Large intestine (tissue), 3 donors: ENCODE measurements around the gene PLSCR4. TPM values are rescaled to one million over a fixed set of nuclear protein-coding genes. Genes with fewer than 3 reads are reported as not detected.
"Not testable (repeated sequence)": the region's sequence is repeated elsewhere in the genome, so short reads cannot be mapped to it uniquely, and the experiment has no call there.

Source experiments
- DNase-seq, 2 donors: peaks; one replicate each; pipeline versions ENCODE4 v3.0.0 to v3.0.0-alpha.2; 2013
- H3K27ac ChIP-seq: one replicate; pipeline ENCODE4 v1.5.1; 2013; ENCODE audit warnings: low read length
- H3K27me3 ChIP-seq: 2 replicates; pipeline ENCODE4 v1.6.1; 2013; ENCODE audit warnings: low read length; ENCODE audit not compliant: control insufficient read depth, insufficient read depth
- H3K36me3 ChIP-seq: 2 replicates; pipeline ENCODE4 v1.6.1; 2013; ENCODE audit warnings: low read length; ENCODE audit not compliant: control insufficient read depth, insufficient read depth
- H3K4me1 ChIP-seq: one replicate; pipeline ENCODE4 v1.6.1; 2013; ENCODE audit warnings: low read length; ENCODE audit not compliant: control insufficient read depth, insufficient read depth
- H3K4me3 ChIP-seq: one replicate; pipeline ENCODE4 v1.5.1; 2013; ENCODE audit warnings: low read length
- H3K9me3 ChIP-seq: one replicate; pipeline ENCODE4 v1.6.1; 2013; ENCODE audit warnings: mild to moderate bottlenecking, low read depth, low read length, moderate library complexity; ENCODE audit not compliant: control insufficient read depth
- WGBS: methylation state at CpG from one replicate; pipeline ENCODE4 v1.1.5; 2013; ENCODE audit warnings: low lambda C conversion rate; ENCODE audit not compliant: insufficient coverage; 5-methylcytosine and 5-hydroxymethylcytosine counted together
- polyA plus RNA-seq: library from polyadenylated mRNA; unstranded; fragments of 120-200 nt; gene quantifications from one replicate; pipeline ENCODE4 v1.2.1, GENCODE V29; 2013

PLSCR4 gene
- polyA plus RNA-seq, 1 donor = 38.8 TPM

- Histone ChIP-seq H3K9me3 (no peaks in the 10 kb centered on the region), H3K4me1 (peaks cover 9% of the 10 kb centered on the region), H3K27me3 (no peaks in the 10 kb centered on the region), H3K27ac (no peak overlapping the region), H3K4me3 (no peak overlapping the region), H3K36me3 (no peaks in the 10 kb centered on the region)
- WGBS = 95% methylated on average over 4 of the region's 6 CpGs
- no peak for DNase-seq
Observed at GRCh38 chr3:146273721-146274407, 23.0 kb upstream of the PLSCR4 start.

GRCh38 chr3:146271180-146271579 is 20.3 kb upstream of the PLSCR4 start:
- Histone ChIP-seq H3K4me1 (no peaks in the 10 kb centered on the region), H3K4me3 (no peak overlapping the region), H3K9me3 (no peaks in the 10 kb centered on the region), H3K36me3 (no peaks in the 10 kb centered on the region), H3K27me3 (no peaks in the 10 kb centered on the region), H3K27ac (no peak overlapping the region)
- no peak for DNase-seq

DNA sequence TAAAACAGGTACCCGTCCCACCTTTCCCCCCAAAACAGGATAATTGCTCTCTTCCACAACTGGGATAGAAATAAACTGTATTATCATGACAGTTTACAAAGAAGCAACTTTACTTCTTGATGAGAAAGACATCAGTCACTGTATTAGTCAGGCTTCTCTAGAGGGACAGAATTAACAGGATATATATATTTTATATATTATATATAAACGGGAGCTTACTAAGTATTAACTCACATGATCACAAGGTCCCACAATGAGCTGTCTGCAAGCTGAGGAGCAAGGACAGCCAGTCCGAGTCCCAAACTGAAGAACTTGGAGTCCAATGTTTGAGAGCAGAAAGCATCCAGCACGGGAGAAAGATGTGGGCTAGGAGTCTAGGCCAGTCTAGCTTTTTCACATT is 18.4 kb upstream of the PLSCR4 start:
- Histone ChIP-seq H3K4me1 (no peaks in the 10 kb centered on the region), H3K27me3 (no peaks in the 10 kb centered on the region), H3K36me3 (no peaks in the 10 kb centered on the region), H3K4me3 (no peak overlapping the region), H3K9me3 (no peaks in the 10 kb centered on the region), H3K27ac (no peak overlapping the region)
- no peak for DNase-seq
- 100% methylated on average over 2 of the region's 4 CpGs for WGBS

- H3K9me3 ChIP-seq = no peaks in the 10 kb centered on the region
- DNase-seq = no peak
- H3K36me3 ChIP-seq = no peaks in the 10 kb centered on the region
- H3K27me3 ChIP-seq = no peaks in the 10 kb centered on the region
- WGBS = 100% methylated on average over 1 of the region's 6 CpGs
- no peak overlapping the region for H3K4me3 ChIP-seq
- no peaks in the 10 kb centered on the region for H3K4me1 ChIP-seq
- H3K27ac ChIP-seq = no peak overlapping the region
Observed at GRCh38 chr3:146268535-146269219, 17.8 kb upstream of the PLSCR4 start.

DNA sequence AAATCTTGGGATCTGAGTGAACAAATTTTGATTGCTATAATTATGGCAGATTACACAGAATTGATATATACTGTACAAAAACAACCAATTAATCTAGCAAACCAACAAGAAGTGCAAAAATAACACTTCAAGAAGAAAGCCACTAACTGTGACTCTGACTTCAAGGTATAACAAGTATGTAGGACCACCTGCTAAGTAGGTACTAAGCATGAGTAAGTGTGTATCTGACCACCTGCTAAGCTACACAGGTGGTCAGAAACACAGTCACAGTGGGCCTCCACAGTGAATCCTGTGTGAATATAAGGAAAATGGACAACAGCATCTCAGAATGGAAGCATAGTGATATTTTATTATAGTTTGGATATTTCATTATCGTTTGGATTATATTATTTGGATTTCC is 14.8 kb upstream of the PLSCR4 start:
- Histone ChIP-seq H3K4me3 (no peak overlapping the region), H3K27ac (no peak overlapping the region), H3K4me1 (no peaks in the 10 kb centered on the region), H3K36me3 (no peaks in the 10 kb centered on the region), H3K27me3 (no peaks in the 10 kb centered on the region), H3K9me3 (no peaks in the 10 kb centered on the region)
- 75% methylated on average over 1 of the region's 1 CpG for WGBS
- no peak for DNase-seq

DNA sequence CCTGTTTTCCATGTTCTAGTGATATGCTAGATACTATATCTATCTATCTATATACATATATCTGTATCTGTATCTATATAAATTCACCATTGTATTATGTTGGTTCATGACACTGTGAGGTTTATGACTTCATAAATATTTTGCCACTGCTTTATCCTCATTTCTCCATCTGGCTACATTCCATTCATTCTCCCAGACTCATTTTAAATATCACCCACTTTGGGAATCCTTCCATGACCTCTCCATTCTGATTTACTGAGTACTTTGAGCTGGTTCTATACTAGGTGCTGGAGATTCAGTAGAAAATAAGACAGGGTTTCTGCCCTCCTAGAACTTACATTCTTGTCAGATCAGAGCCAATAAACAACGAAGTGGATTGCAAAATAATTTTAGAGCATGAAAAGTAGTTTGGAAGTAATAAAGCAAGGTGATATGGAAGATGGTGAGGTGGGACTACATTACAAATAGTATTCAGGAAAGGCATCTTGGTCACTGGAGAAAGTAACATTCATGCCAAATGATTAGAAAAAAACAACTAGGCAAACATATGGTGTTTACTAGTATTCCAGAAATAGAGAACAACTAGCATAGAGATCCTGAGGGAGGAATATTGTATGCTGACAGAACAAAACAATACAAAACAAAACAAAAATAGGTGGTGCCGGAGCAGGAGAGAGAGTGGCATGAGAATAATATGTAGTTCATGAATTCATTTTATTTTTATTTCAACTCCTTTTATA is 11.6 kb upstream of the PLSCR4 start:
- Histone ChIP-seq H3K36me3 (no peaks in the 10 kb centered on the region), H3K27me3 (no peaks in the 10 kb centered on the region), H3K4me3 (no peak overlapping the region), H3K4me1 (no peaks in the 10 kb centered on the region), H3K27ac (no peak overlapping the region), H3K9me3 (no peaks in the 10 kb centered on the region)
- DNase-seq = no peak
- WGBS = no CpG with 5 or more reads among the region's 2 CpGs

GRCh38 chr3:146259880-146260589 is 9.1 kb upstream of the PLSCR4 start:
- Histone ChIP-seq H3K27ac (no peak overlapping the region), H3K4me1 (no peaks in the 10 kb centered on the region), H3K4me3 (no peak overlapping the region), H3K36me3 (no peaks in the 10 kb centered on the region), H3K9me3 (no peaks in the 10 kb centered on the region), H3K27me3 (no peaks in the 10 kb centered on the region)
- WGBS = 93% methylated on average over 3 of the region's 5 CpGs
- DNase-seq = no peak

DNA sequence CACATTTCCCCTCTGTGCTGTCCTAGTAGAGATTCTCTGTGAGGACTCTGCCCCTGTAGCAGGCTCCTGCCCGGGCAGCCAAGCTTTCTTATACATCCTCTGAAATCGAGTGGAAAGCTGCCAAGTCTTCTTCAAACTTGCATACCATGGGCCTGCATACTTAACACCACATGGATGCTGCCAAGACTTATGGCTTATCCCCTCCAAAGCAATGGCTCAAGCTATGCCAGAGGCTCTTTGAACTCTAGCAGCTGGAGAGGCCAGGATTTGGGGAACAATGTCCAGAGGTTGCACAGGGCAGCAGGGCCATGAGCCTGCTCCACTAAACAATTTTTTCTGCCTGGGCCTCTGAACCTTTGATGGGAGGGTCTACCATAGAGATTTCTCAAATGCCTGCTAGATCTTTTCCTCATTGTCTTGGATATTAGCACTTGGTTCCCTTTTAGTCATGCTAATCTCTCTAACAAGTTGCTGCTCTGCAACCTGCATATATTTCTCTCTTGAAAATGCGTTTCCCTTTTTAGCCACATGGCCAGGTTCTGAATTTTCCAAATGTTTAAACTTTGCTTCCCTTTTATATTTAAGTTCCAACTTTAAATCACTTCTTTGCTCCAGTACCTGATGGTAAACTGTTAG is 6.1 kb upstream of the PLSCR4 start:
- Histone ChIP-seq H3K9me3 (peaks cover 3% of the 10 kb centered on the region), H3K27ac (no peak overlapping the region), H3K27me3 (no peaks in the 10 kb centered on the region), H3K36me3 (no peaks in the 10 kb centered on the region), H3K4me3 (no peak overlapping the region), H3K4me1 (no peaks in the 10 kb centered on the region)
- WGBS = 100% methylated on average over 1 of the region's 3 CpGs
- DNase-seq = no peak

DNA sequence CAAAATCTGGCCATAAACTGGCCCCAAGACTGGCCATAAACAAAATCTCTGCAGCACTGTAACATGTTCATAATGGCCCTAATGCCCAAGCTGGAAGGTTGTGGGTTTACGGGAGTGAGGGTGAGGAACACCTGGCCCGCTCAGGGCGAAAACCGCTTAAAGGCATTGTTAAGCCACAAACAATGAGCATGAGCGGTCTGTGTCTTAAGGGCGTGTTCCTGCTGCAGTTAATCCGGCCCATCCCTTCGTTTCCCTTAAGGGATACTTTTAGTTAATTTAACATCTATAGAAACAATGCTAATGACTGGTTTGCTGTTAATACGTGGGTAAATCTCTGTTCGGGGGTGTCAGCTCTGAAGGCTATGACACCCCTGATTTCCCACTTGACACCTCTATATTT is 1.5 kb upstream of the PLSCR4 start:
- not testable (repeated sequence) for DNase-seq, H3K4me3 ChIP-seq, H3K27me3 ChIP-seq, H3K9me3 ChIP-seq, H3K4me1 ChIP-seq, H3K36me3 ChIP-seq, H3K27ac ChIP-seq
- WGBS = 75% methylated on average over 4 of the region's 10 CpGs

DNA sequence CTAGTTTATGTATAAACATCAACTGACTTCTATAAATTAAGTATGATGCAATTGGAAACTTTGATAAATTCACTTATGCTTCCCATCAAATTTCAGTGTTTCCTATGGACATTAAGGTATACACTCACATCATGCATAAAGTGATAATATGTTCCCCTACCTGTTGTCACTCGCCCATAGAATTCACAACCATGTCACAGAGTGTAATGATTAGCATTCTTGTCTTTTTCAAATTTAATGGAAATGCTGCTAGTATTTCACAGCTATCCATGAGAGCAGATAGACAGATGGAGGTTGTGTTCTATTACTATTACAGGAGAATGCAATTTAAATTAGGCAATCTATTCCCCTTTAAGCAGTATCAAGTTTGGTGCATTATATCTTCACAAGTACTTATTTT is 984 bp downstream of the PLSCR4 start:
- no peak overlapping the region for H3K27ac ChIP-seq
- peaks cover 3% of the 10 kb centered on the region for H3K9me3 ChIP-seq
- no peaks in the 10 kb centered on the region for H3K4me1 ChIP-seq
- peak in 1 of 2 donors; percentile 11 for DNase-seq
- WGBS = no CpG with 5 or more reads among the region's 1 CpG
- no peaks in the 10 kb centered on the region for H3K27me3 ChIP-seq
- peak overlapping the region; percentile 81 for H3K4me3 ChIP-seq
- H3K36me3 ChIP-seq = no peaks in the 10 kb centered on the region
